ENCODE results near the gene KNCN. TPM values are rescaled to one million over a fixed set of nuclear protein-coding genes. Genes with fewer than 3 reads are reported as not detected.

Gene KNCN
- total RNA-seq, 2 experiments from 2014 or later: not detected

DNA sequence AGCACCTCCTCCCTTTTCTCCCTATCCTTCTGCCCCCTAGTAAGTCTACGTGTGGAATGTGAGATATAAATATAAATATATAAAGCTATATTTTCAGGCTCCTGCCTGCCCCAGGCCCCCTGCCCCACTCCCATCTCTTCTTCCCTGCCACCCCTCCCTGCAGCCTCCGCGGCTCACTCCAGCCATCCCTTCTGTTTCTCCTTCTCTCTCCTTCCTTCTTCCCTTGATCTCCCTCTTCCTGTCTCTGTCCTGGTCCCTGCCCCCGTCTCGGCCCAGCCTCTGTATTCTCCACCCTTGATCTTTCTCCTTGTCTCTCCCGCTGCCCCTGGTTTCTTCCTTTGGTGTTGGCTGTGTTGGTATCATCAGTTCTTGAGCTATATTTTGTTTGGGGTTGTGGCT lies 38.7 kb downstream of the KNCN start:
- DNase-seq: no peak
- H3K4me3 Mint-ChIP-seq: no peak overlapping the region
- CTCF ChIA-PET: interaction anchor here (1.3 to 1.8 kb wide), 2 partner anchors 9 to 21 kb away, joined by 4 to 8 read pairs; no protein-coding TSS in a partner anchor
- POLR2A ChIA-PET: no interaction called here
- peaks cover 15% of the 10 kb centered on the region for H3K27me3 Mint-ChIP-seq
- no peak overlapping the region for H3K27ac Mint-ChIP-seq
- no peaks in the 10 kb centered on the region for H3K36me3 Mint-ChIP-seq (ENCODE audit: low read depth)
- H3K4me1 Mint-ChIP-seq: no peaks in the 10 kb centered on the region
- H3K9me3 Mint-ChIP-seq: no peaks in the 10 kb centered on the region

DNA sequence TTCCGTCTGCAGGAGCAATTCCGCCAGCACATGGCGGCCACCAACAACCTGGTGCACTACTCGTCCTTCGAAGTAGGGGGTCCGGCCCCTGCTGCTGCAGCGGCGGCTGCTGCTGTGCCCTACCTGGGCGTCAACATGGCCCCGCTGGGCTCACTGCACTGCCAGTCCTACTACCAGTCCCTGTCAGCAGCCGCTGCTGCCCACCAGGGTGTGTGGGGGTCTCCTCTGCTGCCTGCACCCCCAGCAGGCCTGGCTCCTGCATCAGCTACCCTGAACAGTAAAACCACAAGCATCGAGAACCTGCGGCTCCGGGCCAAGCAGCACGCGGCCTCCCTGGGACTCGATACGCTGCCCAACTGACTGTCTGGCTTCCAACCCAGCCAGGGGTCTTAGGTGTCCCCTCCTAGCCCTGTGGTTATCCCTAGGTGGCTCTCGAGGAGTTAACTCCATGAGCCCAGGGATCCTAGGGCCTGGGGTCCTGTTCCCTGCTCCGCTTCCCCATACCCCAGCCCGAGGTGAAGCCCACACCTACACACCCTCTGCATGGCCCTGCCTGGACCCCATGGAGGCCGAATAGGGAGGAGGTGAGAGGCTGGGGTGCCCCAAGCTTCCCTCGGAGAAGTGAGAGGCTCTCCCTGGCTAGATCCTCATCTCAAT lies 39.2 kb downstream of the KNCN start:
- Mint-ChIP-seq H3K4me1 (no peaks in the 10 kb centered on the region), H3K27me3 (peaks cover 12% of the 10 kb centered on the region), H3K36me3 (ENCODE audit: low read depth) (no peaks in the 10 kb centered on the region), H3K9me3 (no peaks in the 10 kb centered on the region), H3K27ac (no peak overlapping the region), H3K4me3 (no peak overlapping the region)
- DNase-seq: no peak
- ChIA-PET POLR2A (no interaction called here), CTCF (interaction anchor here (1.8 kb wide), 1 partner anchor 9 kb away, joined by 8 read pairs; no protein-coding TSS in a partner anchor)

- DNase-seq: no peak
- no peaks in the 10 kb centered on the region for H3K36me3 Mint-ChIP-seq (ENCODE audit: low read depth)
- H3K9me3 Mint-ChIP-seq: no peaks in the 10 kb centered on the region
- no peak overlapping the region for H3K4me3 Mint-ChIP-seq
- ChIA-PET POLR2A (no interaction called here), CTCF (interaction anchor here (1.1 to 1.2 kb wide), 2 partner anchors 10 to 28 kb away, joined by 3 read pairs; no protein-coding TSS in a partner anchor)
- peaks cover under 1% of the 10 kb centered on the region for H3K27me3 Mint-ChIP-seq
- H3K27ac Mint-ChIP-seq: no peak overlapping the region
- H3K4me1 Mint-ChIP-seq: no peaks in the 10 kb centered on the region
Observed at GRCh38 chr1:46510998-46511365, 40.5 kb downstream of the KNCN start.

DNA sequence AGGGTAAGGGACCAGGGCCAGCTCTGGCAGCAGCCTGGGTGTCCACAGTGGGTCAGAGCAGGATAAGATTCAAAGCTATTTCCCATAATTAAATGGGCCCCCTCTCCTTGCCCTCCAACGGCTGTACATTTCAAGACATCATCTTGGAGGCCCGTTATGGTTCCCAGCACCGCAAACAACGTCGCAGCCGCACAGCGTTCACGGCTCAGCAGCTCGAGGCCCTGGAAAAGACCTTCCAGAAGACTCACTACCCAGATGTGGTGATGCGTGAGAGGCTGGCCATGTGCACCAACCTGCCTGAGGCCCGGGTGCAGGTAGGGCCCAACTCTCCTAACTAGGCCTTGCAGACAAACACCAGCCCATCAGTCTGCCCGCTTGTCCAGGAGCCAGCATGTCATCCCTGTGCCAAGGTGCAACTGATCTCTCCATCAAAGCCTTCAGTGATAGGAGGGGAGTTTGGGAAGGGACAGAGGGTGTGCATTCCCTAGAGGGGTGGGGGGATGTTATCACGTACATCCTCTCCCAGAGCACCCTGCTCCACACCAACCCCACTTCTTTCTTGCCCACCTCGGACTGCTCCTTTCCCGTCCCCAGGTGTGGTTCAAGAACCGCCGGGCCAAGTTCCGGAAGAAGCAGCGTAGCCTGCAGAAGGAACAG lies 41.0 kb downstream of the KNCN start:
- no peak overlapping the region for H3K27ac Mint-ChIP-seq
- H3K36me3 Mint-ChIP-seq (ENCODE audit: low read depth): no peaks in the 10 kb centered on the region
- ChIA-PET POLR2A (no interaction called here), CTCF (interaction anchor here (1.2 kb wide), 1 partner anchor 28 kb away, joined by 3 read pairs; no protein-coding TSS in a partner anchor)
- H3K4me1 Mint-ChIP-seq: no peaks in the 10 kb centered on the region
- DNase-seq: no peak
- no peaks in the 10 kb centered on the region for H3K9me3 Mint-ChIP-seq
- H3K27me3 Mint-ChIP-seq: no peaks in the 10 kb centered on the region
- H3K4me3 Mint-ChIP-seq: no peak overlapping the region

DNA sequence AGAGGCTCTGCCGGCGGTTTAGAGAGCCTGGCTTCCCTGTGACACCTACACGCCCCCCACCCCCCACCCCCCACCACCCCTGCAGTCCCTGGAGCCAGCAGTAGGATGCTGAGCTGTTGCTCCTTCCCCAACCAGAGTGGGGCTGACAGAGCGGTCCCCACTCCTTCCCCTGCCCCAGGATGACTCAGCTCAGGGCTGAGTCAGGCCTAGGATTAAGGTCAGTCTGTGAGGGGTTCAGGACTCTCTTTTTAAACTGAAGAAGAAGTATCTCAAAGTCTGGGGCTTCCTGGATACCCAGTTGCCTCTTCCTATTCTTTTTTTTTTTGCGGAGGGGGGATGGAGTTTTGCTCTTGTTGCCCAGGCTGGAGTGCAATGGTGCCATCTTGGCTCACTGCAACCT lies 42.7 kb downstream of the KNCN start:
- CTCF ChIA-PET: interaction anchor here (1.1 kb wide), 1 partner anchor 25 kb away, joined by 3 read pairs; no protein-coding TSS in a partner anchor
- POLR2A ChIA-PET: no interaction called here
- no peak overlapping the region for H3K4me3 Mint-ChIP-seq
- H3K27me3 Mint-ChIP-seq: peaks cover 1% of the 10 kb centered on the region
- H3K4me1 Mint-ChIP-seq: no peaks in the 10 kb centered on the region
- no peaks in the 10 kb centered on the region for H3K36me3 Mint-ChIP-seq (ENCODE audit: low read depth)
- no peaks in the 10 kb centered on the region for H3K9me3 Mint-ChIP-seq
- no peak for DNase-seq
- no peak overlapping the region for H3K27ac Mint-ChIP-seq

GRCh38 chr1:46506470-46507219 lies 44.8 kb downstream of the KNCN start:
- ChIA-PET POLR2A (no interaction called here), CTCF (interaction anchor here (1.2 kb wide), 1 partner anchor 64 kb away, joined by 3 read pairs; no protein-coding TSS in a partner anchor)
- Mint-ChIP-seq H3K4me1 (no peaks in the 10 kb centered on the region), H3K27me3 (peaks cover 17% of the 10 kb centered on the region), H3K27ac (no peak overlapping the region), H3K9me3 (no peaks in the 10 kb centered on the region), H3K4me3 (no peak overlapping the region), H3K36me3 (ENCODE audit: low read depth) (no peaks in the 10 kb centered on the region)
- DNase-seq: no peak

GRCh38 chr1:46503421-46503820 lies 48.0 kb downstream of the KNCN start:
- H3K9me3 Mint-ChIP-seq: no peaks in the 10 kb centered on the region
- POLR2A ChIA-PET: no interaction called here
- peaks cover 29% of the 10 kb centered on the region for H3K27me3 Mint-ChIP-seq
- no peak overlapping the region for H3K27ac Mint-ChIP-seq
- no peak for DNase-seq
- no peaks in the 10 kb centered on the region for H3K36me3 Mint-ChIP-seq (ENCODE audit: low read depth)
- no peaks in the 10 kb centered on the region for H3K4me1 Mint-ChIP-seq
- H3K4me3 Mint-ChIP-seq: no peak overlapping the region
- CTCF ChIA-PET: interaction anchor here (1.1 kb wide), 1 partner anchor 10 kb away, joined by 3 read pairs; no protein-coding TSS in a partner anchor

DNA sequence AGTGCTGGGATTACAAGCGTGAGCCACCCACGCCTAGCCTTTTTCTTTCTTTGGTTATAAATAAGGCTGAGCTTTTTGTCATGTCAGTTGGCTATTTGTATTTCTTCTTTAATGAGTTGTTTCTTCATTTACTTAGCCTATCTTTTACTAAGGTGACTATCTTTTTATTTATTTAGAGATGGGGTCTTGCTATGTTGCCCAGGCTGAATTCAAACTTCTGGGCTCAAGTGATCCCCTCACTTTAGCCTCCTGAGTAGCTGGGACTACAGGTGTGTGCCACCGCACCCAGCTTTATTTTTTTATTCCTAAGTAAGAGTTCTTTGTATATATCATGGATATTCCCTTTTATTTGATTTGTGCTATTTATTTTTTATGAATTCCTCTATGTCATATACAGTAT lies 49.9 kb downstream of the KNCN start:
- no peak overlapping the region for H3K4me3 Mint-ChIP-seq
- no peaks in the 10 kb centered on the region for H3K36me3 Mint-ChIP-seq (ENCODE audit: low read depth)
- CTCF ChIA-PET: interaction anchor here (1.2 kb wide), 1 partner anchor 26 kb away, joined by 3 read pairs; no protein-coding TSS in a partner anchor
- peaks cover 38% of the 10 kb centered on the region for H3K27me3 Mint-ChIP-seq
- no peaks in the 10 kb centered on the region for H3K9me3 Mint-ChIP-seq
- POLR2A ChIA-PET: no interaction called here
- no peaks in the 10 kb centered on the region for H3K4me1 Mint-ChIP-seq
- DNase-seq: no peak
- no peak overlapping the region for H3K27ac Mint-ChIP-seq

- Mint-ChIP-seq H3K36me3 (ENCODE audit: low read depth) (no peaks in the 10 kb centered on the region), H3K27ac (no peak overlapping the region), H3K27me3 (peaks cover 64% of the 10 kb centered on the region), H3K9me3 (no peaks in the 10 kb centered on the region), H3K4me3 (no peak overlapping the region), H3K4me1 (no peaks in the 10 kb centered on the region)
- ChIA-PET POLR2A (no interaction called here), CTCF (interaction anchor here (1.4 kb wide), 1 partner anchor 55 kb away, joined by 3 read pairs; no protein-coding TSS in a partner anchor)
- DNase-seq: no peak
Observed at GRCh38 chr1:46497665-46498064, 53.8 kb downstream of the KNCN start.

GRCh38 chr1:46497020-46497419 lies 54.4 kb downstream of the KNCN start:
- POLR2A ChIA-PET: no interaction called here
- no peaks in the 10 kb centered on the region for H3K36me3 Mint-ChIP-seq (ENCODE audit: low read depth)
- DNase-seq: no peak
- no peaks in the 10 kb centered on the region for H3K4me1 Mint-ChIP-seq
- no peaks in the 10 kb centered on the region for H3K9me3 Mint-ChIP-seq
- no peak overlapping the region for H3K27ac Mint-ChIP-seq
- CTCF ChIA-PET: interaction anchor here (1.4 kb wide), 1 partner anchor 55 kb away, joined by 3 read pairs; no protein-coding TSS in a partner anchor
- H3K27me3 Mint-ChIP-seq: peaks cover 66% of the 10 kb centered on the region
- no peak overlapping the region for H3K4me3 Mint-ChIP-seq

DNA sequence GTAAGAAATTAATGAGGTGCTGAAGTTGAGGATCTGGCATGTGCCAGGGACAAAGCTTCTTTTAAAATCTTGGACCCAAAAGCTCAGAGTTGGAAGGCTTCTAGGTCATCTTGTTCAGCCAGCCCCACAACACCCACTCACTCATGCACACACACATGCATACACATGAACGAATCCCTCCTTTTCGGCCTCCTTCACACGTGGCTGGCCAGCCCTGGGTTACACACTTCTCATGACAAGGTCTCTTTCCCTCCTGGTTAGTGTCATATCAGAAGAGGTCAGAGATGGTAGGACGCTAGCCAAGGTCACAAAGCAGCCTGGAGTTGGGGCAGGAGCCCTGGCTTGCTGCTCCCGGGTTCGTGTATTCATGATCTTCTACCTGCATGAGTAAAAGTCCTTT lies 54.9 kb downstream of the KNCN start:
- H3K4me3 Mint-ChIP-seq: no peak overlapping the region
- peaks cover 69% of the 10 kb centered on the region for H3K27me3 Mint-ChIP-seq
- H3K27ac Mint-ChIP-seq: no peak overlapping the region
- POLR2A ChIA-PET: no interaction called here
- H3K36me3 Mint-ChIP-seq (ENCODE audit: low read depth): no peaks in the 10 kb centered on the region
- no peak for DNase-seq
- H3K4me1 Mint-ChIP-seq: no peaks in the 10 kb centered on the region
- H3K9me3 Mint-ChIP-seq: no peaks in the 10 kb centered on the region
- CTCF ChIA-PET: interaction anchor here (1.4 kb wide), 1 partner anchor 54 kb away, joined by 3 read pairs; no protein-coding TSS in a partner anchor

DNA sequence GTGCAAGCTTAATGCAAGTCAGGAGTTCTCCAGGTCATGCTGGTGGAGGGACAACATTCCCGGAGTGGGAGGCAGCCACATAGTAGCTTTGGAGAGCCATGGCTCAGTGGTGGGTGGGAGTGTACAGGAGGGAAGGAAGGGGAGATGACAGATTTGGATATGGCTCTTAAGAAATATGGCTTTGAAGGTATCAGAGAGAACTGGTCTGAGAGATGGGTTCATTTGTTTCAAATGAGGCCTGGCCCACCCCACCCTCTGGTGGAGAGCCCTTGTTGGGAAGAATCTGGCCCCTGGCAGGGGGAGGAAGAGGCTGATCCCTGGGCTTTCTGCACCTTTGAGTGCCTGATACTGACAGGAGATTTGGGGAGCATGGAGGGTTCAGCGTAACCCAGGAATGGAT lies 55.7 kb downstream of the KNCN start:
- Mint-ChIP-seq H3K27me3 (peaks cover 73% of the 10 kb centered on the region), H3K27ac (no peak overlapping the region), H3K36me3 (ENCODE audit: low read depth) (no peaks in the 10 kb centered on the region), H3K4me3 (no peak overlapping the region), H3K4me1 (no peaks in the 10 kb centered on the region), H3K9me3 (no peaks in the 10 kb centered on the region)
- no peak for DNase-seq
- ChIA-PET CTCF (interaction anchor here (1.0 to 1.4 kb wide), 3 partner anchors 34 to 87 kb away, joined by 3 to 4 read pairs (median 3); no protein-coding TSS in a partner anchor), POLR2A (no interaction called here)

All from activated CD4-positive, alpha-beta T cell treated with anti-CD3 and anti-CD28 coated beads, Interleukin-2, amount 10 ng/mL, durations not matched to agents 7 days and 5 days (primary cell).